HCT116 (cell line): ENCODE measurements around the gene SPATS2L. TPM values are rescaled to one million over a fixed set of nuclear protein-coding genes. Genes with fewer than 3 reads are reported as not detected.

ENCODE experiments used
- ATAC-seq: fragments of 200-7000 bp; cut with Tn5 transposase; 2 replicates; pipeline ENCODE4 v1.9.1; 2020; ENCODE audit warnings: mild to moderate bottlenecking, moderate library complexity
- BruUV-seq: library from RNA; stranded (reverse); fragments of 400-500 nt; replicated peaks from 2 replicates; lab custom pipeline; 2021; lab: Mats Ljungman, UMichigan
- CTCF ChIA-PET: fragments of 300-600 bp; sonication (Branson Sonifier 250); formaldehyde crosslinking; loops from one replicate; lab custom pipeline; 2021; ENCODE audit warnings: antibody characterized with exemption; lab: Charles Lee
- POLR2A ChIA-PET: fragments of 300-600, 350-600 bp; sonication (Branson Sonifier 250); formaldehyde crosslinking; loops from one replicate; lab custom pipeline; 2021; ENCODE audit warnings: antibody characterized with exemption; lab: Charles Lee
- RAD21 ChIA-PET, 2 experiments: fragments of 300-600 bp; sonication (Branson Sonifier 250); formaldehyde crosslinking; loops; one replicate each; lab custom pipeline; 2023; ENCODE audit warnings: low total read pairs in 2 of 2; ENCODE audit not compliant: uncharacterized antibody in 2 of 2, unreplicated experiment in 2 of 2, low non-redundant PET in 1 of 2; lab: Charles Lee
- DNase-seq: peaks from one replicate; pipeline ENCODE4 v3.0.0-alpha.2; 2010; ENCODE audit warnings: low read depth, low spot score
- H2AFZ ChIP-seq: fragments of 200-600 bp; shearing (Covaris generic), sonication (generic); 2 replicates; pipeline ENCODE4 v1.6.1; 2017; ENCODE audit warnings: low read depth, mixed run types, mixed read lengths, antibody characterized with exemption, low read length; ENCODE audit not compliant: poor library complexity, severe bottlenecking
- H3K27ac ChIP-seq: 2 replicates; pipeline ENCODE4 v1.5.1; 2012; ENCODE audit warnings: low read depth, low read length
- H3K27me3 ChIP-seq: fragments of 200-600 bp; sonication (generic); 2 replicates; pipeline ENCODE4 v1.6.1; 2016; ENCODE audit warnings: mixed run types, low read length, mixed read lengths; ENCODE audit not compliant: insufficient read depth
- H3K36me3 ChIP-seq, 2 experiments: fragments of 200-500 bp in 1 of 2; fragments of 200-600 bp in 1 of 2; sonication (Bioruptor generic) in 1 of 2; sonication (generic) in 1 of 2; 2 replicates each; pipeline versions ENCODE4 v1.5.1 to v1.6.1; 2014 to 2016; ENCODE audit warnings: low read length in 2 of 2, inconsistent platforms in 1 of 2, mixed read lengths in 1 of 2, mixed run types in 1 of 2; ENCODE audit not compliant: insufficient read depth in 2 of 2, control insufficient read depth in 1 of 2
- H3K4me1 ChIP-seq, 2 experiments: fragments of 200-600 bp in 1 of 2; sonication (generic) in 1 of 2; 2 replicates each; pipeline versions ENCODE4 v1.5.1 to v1.6.1; 2012 to 2017; ENCODE audit warnings: low read length in 2 of 2, inconsistent platforms in 1 of 2, mild to moderate bottlenecking in 1 of 2, mixed read lengths in 1 of 2, mixed run types in 1 of 2, moderate library complexity in 1 of 2; ENCODE audit not compliant: insufficient read depth in 2 of 2, control insufficient read depth in 1 of 2
- H3K4me2 ChIP-seq: fragments of 200-600 bp; sonication (generic); 2 replicates; pipeline ENCODE4 v1.6.1; 2017; ENCODE audit warnings: mixed run types, low read length, mixed read lengths
- H3K4me3 ChIP-seq, 2 experiments: fragments of 200-600 bp in 1 of 2; sonication (generic) in 1 of 2; replicated peaks in 1 of 2; 2 replicates each; pipeline ENCODE4 v1.5.1; 2011 to 2016; ENCODE audit warnings: low read length in 2 of 2, control low read depth in 1 of 2, low read depth in 1 of 2, mild to moderate bottlenecking in 1 of 2, mixed read lengths in 1 of 2, mixed run types in 1 of 2
- H3K79me2 ChIP-seq: fragments of 200-600 bp; sonication (generic); 2 replicates; pipeline ENCODE4 v1.6.1; 2017; ENCODE audit warnings: mild to moderate bottlenecking, mixed run types, low read length, moderate library complexity, mixed read lengths; ENCODE audit not compliant: insufficient read depth
- H3K9ac ChIP-seq: fragments of 200-600 bp; sonication (generic); 2 replicates; pipeline ENCODE4 v1.6.1; 2016; ENCODE audit warnings: low read length, mixed read lengths
- H3K9me2 ChIP-seq: fragments of 200-600 bp; sonication (generic), shearing (Covaris generic); 2 replicates; pipeline ENCODE4 v1.6.1; 2017; ENCODE audit warnings: mixed run types, mild to moderate bottlenecking, moderate library complexity; ENCODE audit not compliant: insufficient read depth
- H3K9me3 ChIP-seq, 2 experiments: fragments of 200-500 bp in 1 of 2; fragments of 200-600 bp in 1 of 2; sonication (Bioruptor generic) in 1 of 2; sonication (generic) in 1 of 2; 2 replicates each; pipeline ENCODE4 v1.6.1; 2014 to 2017; ENCODE audit warnings: low read length in 2 of 2, mixed read lengths in 2 of 2, inconsistent platforms in 1 of 2, low read depth in 1 of 2, mild to moderate bottlenecking in 1 of 2, mixed run types in 1 of 2, moderate library complexity in 1 of 2; ENCODE audit not compliant: control insufficient read depth in 1 of 2, insufficient read depth in 1 of 2
- H4K20me1 ChIP-seq: fragments of 200-600 bp; sonication (generic), shearing (Covaris generic); 2 replicates; pipeline ENCODE4 v1.6.1; 2017; ENCODE audit warnings: mixed run types, mild to moderate bottlenecking, moderate library complexity; ENCODE audit not compliant: insufficient read depth
- FOSL1 ChIP-seq: IDR thresholded peaks from 2 replicates; pipeline ENCODE4 v1.6.1; 2012; ENCODE audit warnings: low read depth
- JUND ChIP-seq: IDR thresholded peaks from 2 replicates; pipeline ENCODE4 v1.6.1; 2012
- SP1 ChIP-seq: IDR thresholded peaks from 2 replicates; pipeline ENCODE4 v1.6.1; 2012; ENCODE audit warnings: low read depth
- ZFX ChIP-seq: fragments of 450-650 bp; IDR thresholded peaks from 2 replicates; pipeline ENCODE4 v1.6.1; 2017
- intact Hi-C: fragments of 100-400 bp; cut with micrococcal nuclease; formaldehyde crosslinking; loops from 2 replicates; pipeline ENCODE4 v1.10.0; 2022
- total RNA-seq: library from RNA; stranded (reverse); gene quantifications from one replicate; pipeline ENCODE4 v1.2.1, GENCODE V29; 2021; ENCODE audit not compliant: unreplicated experiment
- TF ChIP-seq, protein P1 (sequence below), 3 experiments: fragments of 200-600 bp in 1 of 3; sonication (generic) in 1 of 3; IDR thresholded peaks in 2 of 3; conservative IDR thresholded peaks in 1 of 3; 2 replicates each; pipeline ENCODE4 v1.5.1; 2012 to 2017; ENCODE audit warnings: low read depth in 2 of 3, low read length in 2 of 3, antibody characterized with exemption in 1 of 3, borderline replicate concordance in 1 of 3, control low read depth in 1 of 3, mild to moderate bottlenecking in 1 of 3, mixed read lengths in 1 of 3, mixed run types in 1 of 3, moderate library complexity in 1 of 3; ENCODE audit not compliant: insufficient read depth in 1 of 3
- TF ChIP-seq, protein P2 (sequence below): IDR thresholded peaks from 2 replicates; pipeline ENCODE4 v1.6.1; 2012; ENCODE audit warnings: low read depth

SPATS2L gene
- total RNA-seq, 1 experiment from 2014 or later: 87.1 TPM

DNA sequence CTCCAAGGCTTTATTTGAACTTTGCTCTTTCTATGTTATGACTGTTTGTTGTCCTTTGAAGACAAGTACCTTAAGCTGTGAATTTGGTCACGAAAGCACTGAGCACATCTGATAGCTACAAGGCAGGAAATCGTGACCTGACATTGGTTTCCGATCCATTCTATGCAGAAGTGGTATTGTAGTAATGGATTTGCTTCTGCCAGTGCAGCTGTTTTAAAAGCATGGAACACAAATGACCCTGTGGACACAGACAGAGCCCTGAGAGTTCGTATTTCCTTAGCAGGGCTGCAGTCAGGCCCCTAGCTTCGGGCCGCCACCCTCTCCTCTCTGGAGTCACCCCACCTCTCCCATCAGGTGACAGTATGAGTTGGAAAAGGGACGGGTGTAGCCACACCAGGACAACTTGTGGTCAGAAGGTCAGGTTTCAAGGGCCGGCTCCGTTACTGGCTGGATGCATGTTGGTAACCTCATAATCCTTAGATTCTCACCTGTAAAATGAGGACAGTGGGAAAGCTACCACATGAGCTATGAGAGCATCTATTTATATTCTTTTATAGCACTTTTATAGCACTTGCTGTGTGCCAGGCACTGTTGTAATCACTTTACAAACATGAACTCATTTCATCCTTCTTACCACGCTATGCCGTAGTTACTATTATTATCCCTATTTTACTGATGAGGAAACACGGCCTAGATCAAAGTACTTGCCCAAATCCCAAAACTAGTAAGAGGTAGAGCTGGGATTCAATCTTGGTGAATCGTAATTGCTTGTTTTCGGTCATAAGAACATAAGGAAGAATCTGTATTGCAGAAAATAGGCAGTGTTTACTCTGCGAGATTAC, 70.2 kb downstream of the SPATS2L start (continued):
- TF ChIP-seq, protein P1, sequence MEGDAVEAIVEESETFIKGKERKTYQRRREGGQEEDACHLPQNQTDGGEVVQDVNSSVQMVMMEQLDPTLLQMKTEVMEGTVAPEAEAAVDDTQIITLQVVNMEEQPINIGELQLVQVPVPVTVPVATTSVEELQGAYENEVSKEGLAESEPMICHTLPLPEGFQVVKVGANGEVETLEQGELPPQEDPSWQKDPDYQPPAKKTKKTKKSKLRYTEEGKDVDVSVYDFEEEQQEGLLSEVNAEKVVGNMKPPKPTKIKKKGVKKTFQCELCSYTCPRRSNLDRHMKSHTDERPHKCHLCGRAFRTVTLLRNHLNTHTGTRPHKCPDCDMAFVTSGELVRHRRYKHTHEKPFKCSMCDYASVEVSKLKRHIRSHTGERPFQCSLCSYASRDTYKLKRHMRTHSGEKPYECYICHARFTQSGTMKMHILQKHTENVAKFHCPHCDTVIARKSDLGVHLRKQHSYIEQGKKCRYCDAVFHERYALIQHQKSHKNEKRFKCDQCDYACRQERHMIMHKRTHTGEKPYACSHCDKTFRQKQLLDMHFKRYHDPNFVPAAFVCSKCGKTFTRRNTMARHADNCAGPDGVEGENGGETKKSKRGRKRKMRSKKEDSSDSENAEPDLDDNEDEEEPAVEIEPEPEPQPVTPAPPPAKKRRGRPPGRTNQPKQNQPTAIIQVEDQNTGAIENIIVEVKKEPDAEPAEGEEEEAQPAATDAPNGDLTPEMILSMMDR (IDR thresholded peaks at IDR 0.05 in 2 of 3, conservative IDR thresholded peaks at IDR 0.05 in 1 of 3; ENCODE audit: borderline replicate concordance in 1 of 3, insufficient read depth in 1 of 3, low read depth in 2 of 3, low read length in 2 of 3): no peak

DNA sequence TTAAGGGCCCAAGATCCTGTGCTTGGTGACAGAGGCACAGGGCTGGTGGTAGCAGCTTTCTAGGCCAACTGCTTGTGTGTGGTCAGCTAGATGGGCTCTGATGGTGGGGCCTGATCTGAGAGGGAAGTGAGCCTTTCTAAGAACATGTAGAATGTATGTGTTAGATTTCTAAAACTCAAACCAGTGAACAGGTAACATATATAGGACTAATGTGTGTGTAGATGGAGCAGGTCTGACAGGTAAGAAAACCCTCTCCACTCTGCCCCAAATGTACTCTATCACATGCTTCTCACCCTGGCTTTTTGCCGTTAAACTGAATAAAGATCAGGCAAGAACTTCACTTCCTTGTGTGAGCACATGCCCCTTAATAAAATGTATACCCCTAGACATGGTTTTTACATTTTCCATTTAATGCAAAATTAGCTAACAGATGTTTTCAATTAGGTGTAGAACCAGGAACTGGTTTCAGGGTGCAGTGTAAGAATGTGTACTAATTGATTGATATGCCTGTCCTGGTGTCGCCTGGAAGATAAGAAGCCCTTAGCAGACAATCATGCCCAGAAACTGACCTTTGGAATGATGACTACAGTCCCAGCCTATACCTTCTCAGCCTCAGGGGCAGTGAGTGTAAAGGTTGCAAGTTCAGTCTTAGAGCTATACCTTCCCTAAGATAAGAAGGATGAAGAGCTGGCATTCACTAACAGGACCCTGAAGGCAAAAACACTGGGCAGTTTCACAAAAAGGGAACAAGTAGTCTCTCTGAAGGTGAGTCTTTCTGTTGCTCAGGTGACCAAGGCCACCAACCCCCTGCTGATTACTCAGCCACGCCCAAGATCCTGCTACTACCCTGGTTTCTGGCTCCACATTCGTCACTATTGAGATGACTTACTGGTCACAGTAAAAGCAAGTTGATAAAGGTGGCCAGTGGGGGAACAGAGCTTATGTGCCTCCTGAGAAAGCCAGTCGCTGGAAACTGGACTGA, 71.2 kb downstream of the SPATS2L start:
- ATAC-seq: peak; percentile 54

More for the DNA sequence above, 71.2 kb downstream of the SPATS2L start:
- H3K9me3 ChIP-seq: no peaks in the 10 kb centered on the region
- no peaks in the 10 kb centered on the region for H3K36me3 ChIP-seq
- H3K27me3 ChIP-seq: no peaks in the 10 kb centered on the region
- POLR2A ChIA-PET: interaction anchor here (1.9 kb wide), 1 partner anchor 28 kb away, joined by 5 read pairs; no protein-coding TSS in a partner anchor
- H3K4me3 ChIP-seq: peak overlapping the region in 1 of 2 experiments; percentile 8; a peak in 1 of 4 replicates
- DNase-seq: peak; percentile 57
- CTCF ChIA-PET: no interaction called here
- H3K79me2 ChIP-seq: peaks cover 42% of the 10 kb centered on the region
- H3K9ac ChIP-seq: peak overlapping the region; percentile 14
- intact Hi-C loops: no loop called here
- no TSS peak for BruUV-seq
- H3K27ac ChIP-seq: peak overlapping the region; percentile 51
- H3K4me2 ChIP-seq: peak overlapping the region; percentile 48
- RAD21 ChIA-PET: no interaction called here
- no peak overlapping the region for H2AFZ ChIP-seq
- no peaks in the 10 kb centered on the region for H3K9me2 ChIP-seq
- H4K20me1 ChIP-seq: no peaks in the 10 kb centered on the region
- TF ChIP-seq, protein P1 (IDR thresholded peaks at IDR 0.05 in 2 of 3, conservative IDR thresholded peaks at IDR 0.05 in 1 of 3; ENCODE audit: borderline replicate concordance in 1 of 3, insufficient read depth in 1 of 3, low read depth in 2 of 3, low read length in 2 of 3): no peak
- TF ChIP-seq FOSL1 (peak; percentile 10; the same call in 1 of the 2 replicates), SP1 (peak; percentile 39), JUND (no peak; the same call in 1 of the 2 replicates), ZFX (peak; percentile 23; the same call in 1 of the 2 replicates)
- TF ChIP-seq, protein P2, sequence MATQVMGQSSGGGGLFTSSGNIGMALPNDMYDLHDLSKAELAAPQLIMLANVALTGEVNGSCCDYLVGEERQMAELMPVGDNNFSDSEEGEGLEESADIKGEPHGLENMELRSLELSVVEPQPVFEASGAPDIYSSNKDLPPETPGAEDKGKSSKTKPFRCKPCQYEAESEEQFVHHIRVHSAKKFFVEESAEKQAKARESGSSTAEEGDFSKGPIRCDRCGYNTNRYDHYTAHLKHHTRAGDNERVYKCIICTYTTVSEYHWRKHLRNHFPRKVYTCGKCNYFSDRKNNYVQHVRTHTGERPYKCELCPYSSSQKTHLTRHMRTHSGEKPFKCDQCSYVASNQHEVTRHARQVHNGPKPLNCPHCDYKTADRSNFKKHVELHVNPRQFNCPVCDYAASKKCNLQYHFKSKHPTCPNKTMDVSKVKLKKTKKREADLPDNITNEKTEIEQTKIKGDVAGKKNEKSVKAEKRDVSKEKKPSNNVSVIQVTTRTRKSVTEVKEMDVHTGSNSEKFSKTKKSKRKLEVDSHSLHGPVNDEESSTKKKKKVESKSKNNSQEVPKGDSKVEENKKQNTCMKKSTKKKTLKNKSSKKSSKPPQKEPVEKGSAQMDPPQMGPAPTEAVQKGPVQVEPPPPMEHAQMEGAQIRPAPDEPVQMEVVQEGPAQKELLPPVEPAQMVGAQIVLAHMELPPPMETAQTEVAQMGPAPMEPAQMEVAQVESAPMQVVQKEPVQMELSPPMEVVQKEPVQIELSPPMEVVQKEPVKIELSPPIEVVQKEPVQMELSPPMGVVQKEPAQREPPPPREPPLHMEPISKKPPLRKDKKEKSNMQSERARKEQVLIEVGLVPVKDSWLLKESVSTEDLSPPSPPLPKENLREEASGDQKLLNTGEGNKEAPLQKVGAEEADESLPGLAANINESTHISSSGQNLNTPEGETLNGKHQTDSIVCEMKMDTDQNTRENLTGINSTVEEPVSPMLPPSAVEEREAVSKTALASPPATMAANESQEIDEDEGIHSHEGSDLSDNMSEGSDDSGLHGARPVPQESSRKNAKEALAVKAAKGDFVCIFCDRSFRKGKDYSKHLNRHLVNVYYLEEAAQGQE: no peak
- H3K4me1 ChIP-seq: peaks cover 54 to 87% of the 10 kb centered on the region in 2 experiments
